Nucleus accumbens (tissue), 56 donors: Measurements from ENCODE around the gene PRELID3B.
"Not testable (repeated sequence)": the region's sequence is repeated elsewhere in the genome, so short reads cannot be mapped to it uniquely, and the experiment has no call there.

ENCODE experiments used
- DNase-seq, 56 donors: peaks; one replicate each; lab custom pipeline; 2025; lab: John Stamatoyannopoulos, UW

Gene PRELID3B

DNA sequence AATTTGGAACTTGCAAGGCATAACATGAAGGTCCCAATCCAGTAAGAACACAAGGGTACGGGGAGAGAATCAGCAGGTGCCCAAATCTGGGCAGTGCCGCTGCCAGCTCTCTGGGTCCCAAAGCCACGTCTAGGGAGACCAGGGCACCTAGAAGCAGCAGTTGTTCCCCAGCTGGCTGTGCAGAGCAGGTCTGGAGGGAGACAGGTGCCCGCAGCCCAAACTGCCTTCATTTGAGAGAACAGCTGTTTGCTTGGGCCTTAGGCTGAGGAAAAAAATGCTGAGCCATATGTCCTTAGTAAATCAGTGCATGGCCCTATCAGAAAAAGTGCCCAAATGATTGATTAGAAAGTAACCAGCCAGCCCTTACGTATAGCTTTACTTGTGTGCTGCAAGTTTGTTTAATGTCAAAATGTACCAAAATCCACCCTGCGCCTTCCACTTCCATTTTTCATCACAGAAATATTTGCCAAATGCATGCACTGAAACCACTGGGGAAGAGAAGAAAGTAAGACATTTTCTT is 9.1 kb upstream of the PRELID3B start:
- no peak for DNase-seq

- DNase-seq, result no peak
Measured at GRCh38 chr20:59050437-59050836, 7.9 kb upstream of the PRELID3B start.

DNA sequence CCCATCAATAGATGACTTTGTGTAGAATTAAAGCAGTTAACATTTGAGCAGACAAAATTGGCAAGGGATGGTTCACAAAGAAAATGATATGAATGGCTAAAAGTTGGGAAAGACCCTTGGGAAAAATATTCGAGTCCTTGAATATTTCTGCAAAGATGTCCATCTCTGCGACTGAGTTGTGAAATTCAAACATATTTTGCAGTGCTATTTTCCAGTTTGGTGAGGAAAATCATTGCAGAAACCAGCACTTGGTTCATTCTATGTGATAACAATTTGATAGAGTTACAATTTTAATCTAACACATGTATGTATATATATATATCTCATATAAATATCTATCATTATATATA is 6.1 kb upstream of the PRELID3B start:
- DNase-seq, result no peak

GRCh38 chr20:59047938-59048680 is 5.5 kb upstream of the PRELID3B start:
- DNase-seq, result no peak

DNA sequence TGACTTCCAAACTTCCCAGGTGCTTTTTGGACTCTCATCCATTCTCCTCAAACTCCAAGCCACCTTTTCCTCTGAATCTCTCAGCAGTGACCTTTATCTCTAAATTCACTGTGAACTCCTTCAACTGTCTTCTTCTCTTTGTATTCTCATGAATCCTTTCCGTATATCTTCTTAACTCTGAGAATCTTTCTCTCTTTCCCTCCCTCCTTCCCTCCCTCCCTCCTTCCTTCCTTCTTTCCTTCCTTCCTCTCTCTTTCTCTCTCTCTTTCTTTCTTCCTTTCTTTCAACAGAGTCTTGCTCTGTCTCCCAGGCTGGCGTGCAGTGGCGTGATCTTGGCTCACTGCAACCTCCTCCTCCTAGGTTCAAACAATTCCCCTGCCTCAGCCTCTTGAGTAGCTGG is 4.3 kb upstream of the PRELID3B start:
- no peak for DNase-seq

DNA sequence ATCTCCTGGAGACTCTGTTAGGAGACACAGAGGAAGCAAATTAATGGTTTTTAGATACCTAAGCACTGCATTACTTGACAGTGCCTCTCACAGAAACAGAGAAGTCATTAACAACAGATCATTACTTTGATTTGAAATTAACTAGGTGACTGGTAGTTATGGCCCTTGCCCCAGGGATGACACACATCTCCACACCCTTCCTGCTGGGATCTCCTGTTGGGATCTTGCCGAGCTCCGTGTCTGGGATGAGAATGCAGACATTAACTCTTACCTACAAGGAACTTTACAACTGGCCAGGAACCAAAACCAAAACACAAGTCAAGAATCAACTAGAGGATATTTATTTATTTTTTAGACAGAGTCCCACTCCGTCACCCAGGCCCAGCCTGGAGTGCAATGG is 2.2 kb upstream of the PRELID3B start:
- no peak for DNase-seq

GRCh38 chr20:59044295-59044694 is 1.7 kb upstream of the PRELID3B start:
- no peak for DNase-seq

DNA sequence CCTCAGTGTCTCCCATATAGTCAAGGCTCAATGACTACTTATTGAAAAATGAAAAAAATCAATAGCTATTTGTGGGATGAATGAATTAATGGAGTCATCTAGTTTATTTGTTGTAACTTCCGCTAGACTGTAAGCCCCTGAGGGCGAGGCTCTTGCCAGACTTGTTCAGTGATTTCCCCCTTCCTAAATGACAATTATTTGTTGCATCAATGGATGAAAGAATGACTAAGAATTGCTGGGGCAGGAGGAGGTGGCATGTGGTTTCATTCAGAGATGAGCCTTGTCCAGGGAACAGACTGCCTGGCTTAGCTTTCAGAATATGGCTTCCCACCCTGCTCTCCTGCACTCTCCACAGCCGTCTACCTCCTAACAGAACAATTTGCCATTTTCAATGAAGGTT is 1.1 kb upstream of the PRELID3B start:
- DNase-seq, result no peak

- peak in 55 of 56 donors; percentile 34 to 94 (median 86) for DNase-seq
Measured at GRCh38 chr20:59042796-59043631, 428 bp upstream of the PRELID3B start.

- DNase-seq, result not testable (repeated sequence)
Measured at GRCh38 chr20:59041487-59041886, 1.1 kb downstream of the PRELID3B start.

DNA sequence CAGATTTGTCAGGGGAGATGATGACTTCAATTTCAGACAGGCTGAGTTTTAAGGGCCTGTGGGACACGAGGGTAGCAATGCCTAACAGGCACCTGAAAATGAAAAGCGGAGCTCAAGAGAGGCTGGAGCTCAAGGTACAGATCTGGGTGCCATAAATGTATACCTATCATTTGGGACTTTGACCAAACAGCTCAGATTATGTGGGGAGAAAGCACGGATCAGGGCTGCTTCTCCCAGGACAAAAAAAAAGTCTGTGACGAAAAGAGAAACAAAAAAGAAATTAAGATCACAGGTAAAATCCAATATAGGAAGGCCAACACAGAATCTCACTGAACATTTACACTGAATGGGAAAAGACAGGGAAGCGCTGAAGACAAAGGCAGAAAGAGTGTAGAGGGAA is 1.9 kb downstream of the PRELID3B start:
- DNase-seq, result no peak

GRCh38 chr20:59039233-59039632 is 3.4 kb downstream of the PRELID3B start:
- DNase-seq, result no peak

- no peak for DNase-seq
Measured at GRCh38 chr20:59037386-59037785, 5.2 kb downstream of the PRELID3B start.

DNA sequence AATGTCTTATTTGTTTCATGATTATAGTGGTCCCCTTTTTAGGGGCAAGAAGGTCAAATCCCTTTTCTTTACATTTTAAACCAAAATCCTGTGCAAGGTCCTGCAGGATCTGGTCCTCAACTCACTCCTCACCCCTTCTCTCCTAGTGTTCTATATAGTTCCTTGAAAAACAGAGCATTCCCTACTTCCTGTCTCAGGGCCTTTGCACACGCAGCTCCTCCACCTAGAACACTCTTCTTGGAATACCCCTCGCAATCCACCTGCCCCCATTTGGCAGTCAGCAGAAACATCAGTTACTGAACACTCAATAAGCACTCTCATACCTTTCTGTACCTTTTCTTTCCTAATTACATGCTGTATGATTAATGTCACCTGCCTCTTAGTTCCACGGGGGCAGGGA is 7.2 kb downstream of the PRELID3B start:
- no peak for DNase-seq

GRCh38 chr20:59033616-59034165 is 8.9 kb downstream of the PRELID3B start:
- no peak for DNase-seq

- no peak for DNase-seq
Measured at GRCh38 chr20:59033093-59033492, 9.5 kb downstream of the PRELID3B start.

DNA sequence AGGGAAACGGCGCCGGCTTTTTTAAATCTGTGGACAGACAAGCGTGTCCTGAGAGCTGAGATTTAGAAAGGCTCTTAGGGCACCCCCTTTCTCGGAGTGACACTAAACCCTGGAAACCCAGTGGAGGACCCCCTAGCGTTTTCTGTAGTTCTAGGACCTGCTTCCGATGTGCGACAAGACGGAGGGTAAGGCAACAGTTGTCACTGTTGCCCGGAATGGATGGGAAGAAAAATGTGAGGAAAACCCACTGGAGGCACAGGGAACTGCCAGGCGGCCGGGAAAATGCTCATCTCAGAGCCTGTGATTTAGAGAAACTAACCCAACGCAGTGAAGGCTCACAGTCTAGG is 9.9 kb downstream of the PRELID3B start:
- DNase-seq, result peak in 2 of 56 donors; percentile 52 to 53

GRCh38 chr20:59032023-59032712 is 10.4 kb downstream of the PRELID3B start, which contains the start of gene ATP5F1E:
Gene ATP5F1E (minus strand): TSS chr20:59032335. CDS start chr20:59032251, 84 bp downstream.
- peak; percentile 51 to 98 (median 93) for DNase-seq

DNA sequence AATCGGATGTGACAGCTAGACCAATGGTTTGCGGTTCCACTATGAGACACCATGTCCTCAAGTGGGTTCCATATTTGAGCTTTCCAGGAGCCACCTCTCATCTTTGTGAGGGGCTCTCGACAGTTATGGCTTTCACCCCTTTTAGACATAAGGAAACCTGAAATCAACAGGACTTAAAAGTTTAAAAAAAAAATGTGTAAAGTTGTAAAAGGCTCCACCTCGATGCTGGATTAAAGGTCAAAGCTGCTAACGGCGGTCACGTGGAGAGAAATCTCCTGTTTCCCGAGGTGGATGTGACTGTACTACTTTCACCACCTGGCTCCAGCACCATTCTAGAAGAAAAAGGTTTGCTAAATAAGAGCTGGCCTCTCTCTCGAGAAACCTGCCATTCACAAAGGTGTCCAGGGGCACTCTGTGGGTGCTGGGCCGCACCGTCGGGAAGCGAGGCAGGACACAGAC is 11.0 kb downstream of the PRELID3B start:
- DNase-seq, result peak in 1 of 56 donors; percentile 59

- DNase-seq, result no peak
Measured at GRCh38 chr20:59030911-59031563, 11.5 kb downstream of the PRELID3B start.
